ENCODE results near the gene PTPRB.

DNA sequence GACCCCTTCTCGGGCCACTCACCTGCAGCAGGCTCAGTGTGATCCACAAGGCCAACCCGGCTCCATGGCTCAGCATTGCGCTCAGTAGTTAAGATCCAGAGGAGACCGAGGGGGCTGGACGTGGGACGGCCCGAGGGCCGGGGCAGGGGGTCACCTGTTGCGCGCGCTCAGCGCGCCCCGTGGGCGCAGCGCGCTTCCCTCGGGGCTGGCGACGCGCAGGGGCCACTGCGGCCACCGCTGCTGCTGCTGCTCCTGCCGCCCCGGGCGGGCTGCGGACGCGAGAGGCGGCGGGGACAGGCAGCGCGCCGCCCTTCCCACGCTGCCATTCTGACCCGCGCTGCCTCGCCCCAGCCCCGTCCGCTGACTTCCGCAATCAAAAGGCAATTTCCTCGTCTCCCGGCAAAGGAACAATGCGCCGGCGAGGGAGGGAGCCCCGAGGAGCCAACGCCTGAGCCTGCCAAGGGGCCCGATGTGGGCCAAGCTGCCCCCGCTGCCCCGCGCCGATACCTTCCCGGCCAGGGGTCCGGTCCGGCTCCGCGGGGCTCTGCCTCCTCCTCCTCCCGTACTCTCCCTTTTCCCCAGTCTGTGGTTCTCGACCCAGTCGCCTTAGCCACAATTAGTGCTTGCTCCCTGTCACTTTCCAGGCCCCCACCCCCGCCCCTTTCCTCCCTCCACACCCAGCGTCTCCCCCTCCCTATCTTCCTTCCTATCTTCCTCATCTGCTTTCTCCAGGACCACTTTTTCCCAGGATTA, 27.3 kb downstream of the PTPRB start:
- TF ChIP-seq POLR2A (IDR thresholded peaks at IDR 0.05; ENCODE audit: low read depth, low read length) (peak; percentile 45), MYC (IDR thresholded peaks at IDR 0.05; ENCODE audit: low read depth, low read length) (no peak), EZH2 (IDR thresholded peaks at IDR 0.05; ENCODE audit: borderline replicate concordance, low read depth, low read length, severe bottlenecking) (no peak), POLR2AphosphoS5 (IDR thresholded peaks at IDR 0.05; ENCODE audit: insufficient read depth, low read depth, low read length) (peak; percentile 68)
- TF ChIP-seq, protein P1, sequence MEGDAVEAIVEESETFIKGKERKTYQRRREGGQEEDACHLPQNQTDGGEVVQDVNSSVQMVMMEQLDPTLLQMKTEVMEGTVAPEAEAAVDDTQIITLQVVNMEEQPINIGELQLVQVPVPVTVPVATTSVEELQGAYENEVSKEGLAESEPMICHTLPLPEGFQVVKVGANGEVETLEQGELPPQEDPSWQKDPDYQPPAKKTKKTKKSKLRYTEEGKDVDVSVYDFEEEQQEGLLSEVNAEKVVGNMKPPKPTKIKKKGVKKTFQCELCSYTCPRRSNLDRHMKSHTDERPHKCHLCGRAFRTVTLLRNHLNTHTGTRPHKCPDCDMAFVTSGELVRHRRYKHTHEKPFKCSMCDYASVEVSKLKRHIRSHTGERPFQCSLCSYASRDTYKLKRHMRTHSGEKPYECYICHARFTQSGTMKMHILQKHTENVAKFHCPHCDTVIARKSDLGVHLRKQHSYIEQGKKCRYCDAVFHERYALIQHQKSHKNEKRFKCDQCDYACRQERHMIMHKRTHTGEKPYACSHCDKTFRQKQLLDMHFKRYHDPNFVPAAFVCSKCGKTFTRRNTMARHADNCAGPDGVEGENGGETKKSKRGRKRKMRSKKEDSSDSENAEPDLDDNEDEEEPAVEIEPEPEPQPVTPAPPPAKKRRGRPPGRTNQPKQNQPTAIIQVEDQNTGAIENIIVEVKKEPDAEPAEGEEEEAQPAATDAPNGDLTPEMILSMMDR (IDR thresholded peaks at IDR 0.05; ENCODE audit: extremely low read depth in 1 of 2, insufficient read depth in 1 of 2, low read depth in 1 of 2, low read length in 2 of 2), result no peak
